Measurements from ENCODE around the gene CXCL16. TPM values are rescaled to one million over a fixed set of nuclear protein-coding genes. Genes with fewer than 3 reads are reported as not detected.

CXCL16 gene
- total RNA-seq, 1 experiment from 2014 or later: 22.1 TPM

GRCh38 chr17:4734857-4735475 is 4.8 kb downstream of the CXCL16 start:
- H3K4me1 ChIP-seq (ENCODE audit: insufficient read depth, low read length): peaks cover 6% of the 10 kb centered on the region
- no peaks in the 10 kb centered on the region for H4K20me1 ChIP-seq (ENCODE audit: low read length)
- no peak overlapping the region for H3K27ac ChIP-seq (ENCODE audit: low read length)
- POLR2A ChIA-PET (ENCODE audit: unreplicated experiment): no interaction called here
- ATAC-seq (no peak), DNase-seq (no peak)
- H3K4me2 ChIP-seq (ENCODE audit: low read length): no peak overlapping the region
- H3K9ac ChIP-seq (ENCODE audit: low read length): no peak overlapping the region
- CTCF ChIA-PET: no interaction called here
- H3K9me3 ChIP-seq (ENCODE audit: low read length): no peaks in the 10 kb centered on the region
- no peaks in the 10 kb centered on the region for H3K9me2 ChIP-seq (replicated peaks; ENCODE audit: low read length)
- H2AFZ ChIP-seq (ENCODE audit: low read length): no peak overlapping the region
- H3K79me2 ChIP-seq (ENCODE audit: low read length): peaks cover 6% of the 10 kb centered on the region; the same call in 1 of the 2 replicates
- TF ChIP-seq EZH2phosphoT487 (IDR thresholded peaks at IDR 0.05; ENCODE audit: borderline replicate concordance, low read length) (no peak), CTCF (conservative IDR thresholded peaks at IDR 0.05; ENCODE audit: low read depth, low read length) (no peak), EZH2 (IDR thresholded peaks at IDR 0.05; ENCODE audit: low read length, unreplicated experiment) (no peak)
- H3F3A ChIP-seq (ENCODE audit: low read length, unreplicated experiment): no peaks in the 10 kb centered on the region
- H3K4me3 ChIP-seq (ENCODE audit: low read length): no peak overlapping the region
- H3K27me3 ChIP-seq (ENCODE audit: low read length): no peaks in the 10 kb centered on the region
- no TSS peak for BruUV-seq (replicated peaks)
- H3K36me3 ChIP-seq (ENCODE audit: low read depth, low read length): no peaks in the 10 kb centered on the region
- intact Hi-C loops (cut with micrococcal nuclease): no loop called here

- H3K9me2 ChIP-seq (replicated peaks; ENCODE audit: low read length): no peaks in the 10 kb centered on the region
- H3K4me3 ChIP-seq (ENCODE audit: low read length): no peak overlapping the region
- no peaks in the 10 kb centered on the region for H3K4me1 ChIP-seq (ENCODE audit: insufficient read depth, low read length)
- H3K79me2 ChIP-seq (ENCODE audit: low read length): no peaks in the 10 kb centered on the region
- H3K27me3 ChIP-seq (ENCODE audit: low read length): no peaks in the 10 kb centered on the region
- POLR2A ChIA-PET (ENCODE audit: unreplicated experiment): no interaction called here
- intact Hi-C loops (cut with micrococcal nuclease): no loop called here
- ATAC-seq (no peak), DNase-seq (no peak)
- no peaks in the 10 kb centered on the region for H3K9me3 ChIP-seq (ENCODE audit: low read length)
- H3K4me2 ChIP-seq (ENCODE audit: low read length): no peak overlapping the region
- TF ChIP-seq CTCF (conservative IDR thresholded peaks at IDR 0.05; ENCODE audit: low read depth, low read length): no peak
- TF ChIP-seq EZH2 (IDR thresholded peaks at IDR 0.05; ENCODE audit: low read length, unreplicated experiment): no peak
- no peak for TF ChIP-seq EZH2phosphoT487 (IDR thresholded peaks at IDR 0.05; ENCODE audit: borderline replicate concordance, low read length)
- CTCF ChIA-PET: no interaction called here
- H3K27ac ChIP-seq (ENCODE audit: low read length): no peak overlapping the region
- no peak overlapping the region for H2AFZ ChIP-seq (ENCODE audit: low read length)
- BruUV-seq (replicated peaks): no TSS peak
- H3F3A ChIP-seq (ENCODE audit: low read length, unreplicated experiment): no peaks in the 10 kb centered on the region
- no peaks in the 10 kb centered on the region for H4K20me1 ChIP-seq (ENCODE audit: low read length)
- no peaks in the 10 kb centered on the region for H3K36me3 ChIP-seq (ENCODE audit: low read depth, low read length)
- no peak overlapping the region for H3K9ac ChIP-seq (ENCODE audit: low read length)
These were observed 6.6 kb downstream of the CXCL16 start for GRCh38 chr17:4733073-4733531.

GRCh38 chr17:4728124-4728523 is 11.6 kb downstream of the CXCL16 start:
- H3K9ac ChIP-seq (ENCODE audit: low read length): no peak overlapping the region
- no peak overlapping the region for H3K27ac ChIP-seq (ENCODE audit: low read length)
- no peak overlapping the region for H3K4me3 ChIP-seq (ENCODE audit: low read length)
- no TSS peak for BruUV-seq (replicated peaks)
- H3K27me3 ChIP-seq (ENCODE audit: low read length): no peaks in the 10 kb centered on the region
- POLR2A ChIA-PET (ENCODE audit: unreplicated experiment): no interaction called here
- intact Hi-C loops (cut with micrococcal nuclease): no loop called here
- no peak overlapping the region for H2AFZ ChIP-seq (ENCODE audit: low read length)
- DNase-seq (no peak), ATAC-seq (no peak)
- H3K79me2 ChIP-seq (ENCODE audit: low read length): no peaks in the 10 kb centered on the region
- no peak overlapping the region for H3K4me2 ChIP-seq (ENCODE audit: low read length)
- CTCF ChIA-PET: no interaction called here
- no peaks in the 10 kb centered on the region for H3K4me1 ChIP-seq (ENCODE audit: insufficient read depth, low read length)
- no peaks in the 10 kb centered on the region for H3K9me2 ChIP-seq (replicated peaks; ENCODE audit: low read length)
- no peaks in the 10 kb centered on the region for H3K9me3 ChIP-seq (ENCODE audit: low read length)
- TF ChIP-seq EZH2phosphoT487 (IDR thresholded peaks at IDR 0.05; ENCODE audit: borderline replicate concordance, low read length): no peak
- no peak for TF ChIP-seq CTCF (conservative IDR thresholded peaks at IDR 0.05; ENCODE audit: low read depth, low read length)
- TF ChIP-seq EZH2 (IDR thresholded peaks at IDR 0.05; ENCODE audit: low read length, unreplicated experiment): no peak
- H4K20me1 ChIP-seq (ENCODE audit: low read length): no peaks in the 10 kb centered on the region
- H3F3A ChIP-seq (ENCODE audit: low read length, unreplicated experiment): no peaks in the 10 kb centered on the region
- H3K36me3 ChIP-seq (ENCODE audit: low read depth, low read length): no peaks in the 10 kb centered on the region
